ENCODE data around the gene TRPM3.

Gene TRPM3

DNA sequence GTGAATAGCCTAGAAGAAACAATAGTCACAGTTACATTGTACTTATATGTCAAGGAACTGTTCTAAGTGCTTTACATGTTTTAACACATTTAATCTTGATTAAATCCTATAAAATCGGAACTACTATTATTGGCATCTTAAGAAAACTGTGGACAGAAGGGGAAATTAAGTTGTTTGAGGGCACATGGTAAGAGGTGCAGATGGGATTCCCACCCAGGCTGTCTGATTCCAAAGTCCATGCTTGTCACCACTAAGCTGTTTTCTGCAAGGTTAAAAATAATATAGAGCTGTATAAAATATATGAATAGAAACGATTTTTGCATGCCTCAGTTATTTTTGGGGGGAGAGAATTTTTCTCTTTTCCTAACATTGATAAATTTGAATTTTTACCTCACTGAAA lies 512.4 kb downstream of the TRPM3 start:
- DNase-seq (ENCODE audit: low read depth) = no peak

- DNase-seq (ENCODE audit: low read depth) = no peak
Measured at GRCh38 chr9:70607926-70608325, 513.5 kb downstream of the TRPM3 start.

GRCh38 chr9:70607329-70607728 lies 514.1 kb downstream of the TRPM3 start:
- DNase-seq (ENCODE audit: low read depth) = no peak

DNA sequence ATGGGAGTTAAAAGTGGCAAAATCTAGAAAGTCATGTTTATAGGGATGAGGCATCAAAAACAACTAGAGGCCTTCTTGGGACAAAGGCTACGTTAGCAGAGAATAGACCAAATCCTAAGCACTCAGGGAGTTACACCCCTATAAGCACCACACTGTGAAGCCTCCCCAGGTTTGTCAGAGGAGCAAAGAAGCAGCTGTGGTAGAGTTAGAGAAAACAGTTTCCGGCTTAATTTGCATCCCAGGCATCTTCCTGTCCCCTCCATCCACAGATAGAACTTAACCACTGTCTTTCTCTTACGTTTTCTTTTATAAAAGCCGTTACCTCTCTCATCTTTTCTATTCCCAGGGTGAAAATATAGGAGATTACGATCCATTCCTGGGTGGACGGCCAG lies 518.4 kb downstream of the TRPM3 start:
- DNase-seq (ENCODE audit: low read depth) = no peak

- DNase-seq (ENCODE audit: low read depth) = peak; percentile 88
Measured at GRCh38 chr9:70602321-70603019, 519.0 kb downstream of the TRPM3 start.

- peak; percentile 92 for DNase-seq (ENCODE audit: low read depth)
Measured at GRCh38 chr9:70601000-70601951, 520.1 kb downstream of the TRPM3 start.

- DNase-seq (ENCODE audit: low read depth) = peak; percentile 53
Measured at GRCh38 chr9:70600506-70600905, 520.9 kb downstream of the TRPM3 start.

GRCh38 chr9:70597886-70598285 lies 523.5 kb downstream of the TRPM3 start:
- no peak for DNase-seq (ENCODE audit: low read depth)

- no peak for DNase-seq (ENCODE audit: low read depth)
Measured at GRCh38 chr9:70595211-70595610, 526.2 kb downstream of the TRPM3 start.

DNA sequence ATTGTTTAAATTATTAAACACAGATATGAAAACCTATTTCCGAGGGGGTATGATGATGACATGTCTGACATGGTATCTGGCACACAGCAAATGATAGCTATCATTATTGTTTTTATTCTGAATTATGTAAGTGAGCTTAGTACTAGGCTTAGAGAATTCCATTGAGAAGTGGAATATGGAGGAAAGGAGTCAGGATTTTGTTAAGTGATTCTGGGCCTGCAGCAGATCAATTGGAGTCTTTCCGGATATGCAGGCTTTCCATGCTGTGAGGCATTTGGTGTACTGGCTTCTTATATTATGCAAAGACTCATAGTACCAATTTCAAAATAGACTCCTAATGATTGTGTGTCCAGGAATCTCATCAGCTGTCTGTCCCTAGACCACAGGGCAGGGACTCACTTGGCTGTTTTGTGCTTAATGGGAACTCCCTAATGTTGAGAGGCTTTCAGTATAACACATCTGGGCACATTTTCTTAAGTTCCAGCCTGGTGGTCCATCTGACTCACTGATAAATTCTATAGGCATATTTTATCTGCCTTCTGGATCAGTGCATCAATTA lies 527.0 kb downstream of the TRPM3 start:
- no peak for DNase-seq (ENCODE audit: low read depth)

GRCh38 chr9:70593241-70593640 lies 528.2 kb downstream of the TRPM3 start:
- no peak for DNase-seq (ENCODE audit: low read depth)

DNA sequence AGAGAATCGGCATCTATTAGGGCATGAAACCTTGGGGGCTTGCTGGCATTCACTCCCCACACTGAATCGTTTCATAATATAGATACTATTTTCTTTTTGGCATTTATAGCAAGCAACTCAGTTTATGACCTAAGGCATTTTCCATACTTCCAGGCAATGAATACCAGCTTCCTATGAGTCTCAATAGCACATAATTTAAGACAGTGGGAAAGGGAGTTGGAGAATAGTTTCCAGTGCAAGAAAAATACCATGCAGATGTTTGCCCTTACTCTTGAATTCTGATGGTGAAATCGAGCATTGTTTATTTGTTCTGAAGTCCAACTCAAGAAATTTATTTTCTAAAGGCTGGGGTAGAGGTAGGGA lies 531.1 kb downstream of the TRPM3 start:
- no peak for DNase-seq (ENCODE audit: low read depth)

GRCh38 chr9:70589571-70590314 lies 531.7 kb downstream of the TRPM3 start:
- DNase-seq (ENCODE audit: low read depth) = peak; percentile 46

GRCh38 chr9:70588999-70589398 lies 532.4 kb downstream of the TRPM3 start:
- DNase-seq (ENCODE audit: low read depth) = no peak

GRCh38 chr9:70588381-70588780 lies 533.0 kb downstream of the TRPM3 start:
- no peak for DNase-seq (ENCODE audit: low read depth)

GRCh38 chr9:70587201-70587600 lies 534.2 kb downstream of the TRPM3 start:
- DNase-seq (ENCODE audit: low read depth) = peak; percentile 26

- no peak for DNase-seq (ENCODE audit: low read depth)
Measured at GRCh38 chr9:70586476-70586875, 534.9 kb downstream of the TRPM3 start.

GRCh38 chr9:70581955-70582350 lies 539.5 kb downstream of the TRPM3 start:
- DNase-seq (ENCODE audit: low read depth) = no peak

GRCh38 chr9:70581214-70581954 lies 540.0 kb downstream of the TRPM3 start:
- DNase-seq (ENCODE audit: low read depth) = no peak

- DNase-seq (ENCODE audit: low read depth) = no peak
Measured at GRCh38 chr9:70580606-70581195, 540.7 kb downstream of the TRPM3 start.

DNA sequence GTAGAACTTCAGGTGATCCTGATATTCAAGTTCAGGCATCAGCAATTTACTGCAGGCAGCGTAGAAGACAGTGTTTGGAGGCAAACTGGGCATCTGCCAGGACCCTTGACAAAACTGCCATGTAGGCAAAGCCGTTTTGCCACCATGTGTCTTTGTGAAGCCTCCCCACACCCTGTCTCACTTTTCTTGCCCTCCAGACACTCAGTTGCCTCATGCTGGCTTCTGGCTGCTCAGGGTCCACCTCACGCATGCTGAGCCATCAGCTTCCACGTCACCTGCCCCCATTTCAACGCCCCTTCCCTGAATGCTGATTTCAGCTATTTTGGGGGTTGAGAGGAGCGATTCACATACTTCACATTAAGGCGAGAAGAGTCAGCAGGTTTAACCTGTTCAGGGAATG lies 541.7 kb downstream of the TRPM3 start:
- no peak for DNase-seq (ENCODE audit: low read depth)

All from ELR (cell line).